Measurements from ENCODE around the gene NACC1. TPM values are rescaled to one million over a fixed set of nuclear protein-coding genes. Genes with fewer than 3 reads are reported as not detected.

NACC1 gene
- total and polyA plus RNA-seq, 2 of the 8 experiments (the other 6 are each of a cell fraction or from before 2014, with no cell fraction given), result 234 to 301 TPM

DNA sequence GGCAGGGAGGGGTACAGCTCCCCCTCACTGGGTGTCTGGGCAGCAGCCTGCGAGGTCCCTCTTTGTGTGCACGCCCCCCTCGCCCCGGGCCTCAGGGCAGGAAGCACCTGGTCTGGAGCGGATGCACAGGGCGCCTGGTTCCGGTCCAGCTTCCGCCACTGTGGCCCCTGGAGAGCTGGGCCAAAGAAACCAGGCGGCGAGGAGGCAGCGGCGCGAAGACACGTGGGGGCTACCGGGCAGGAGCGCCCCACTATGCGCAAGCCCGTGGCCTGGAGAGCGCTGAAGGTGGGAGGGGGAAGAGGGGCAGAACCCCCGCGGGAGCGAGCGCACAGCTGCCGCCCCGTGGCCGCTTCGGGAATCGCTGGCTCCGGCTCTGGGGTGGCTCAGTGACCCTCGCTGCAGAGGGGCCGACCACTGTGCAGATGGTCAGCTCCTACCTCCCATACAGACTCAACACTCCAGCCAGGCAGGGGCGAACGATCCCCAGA lies 13.7 kb upstream of the NACC1 start (continued):
- no peak; a peak in 1 of 3 replicates for TF ChIP-seq POLR2A (IDR thresholded peaks at IDR 0.05; ENCODE audit: control extremely low read depth in 1 of 2, low read depth in 2 of 2, low read length in 2 of 2)
- TF ChIP-seq, protein P1, sequence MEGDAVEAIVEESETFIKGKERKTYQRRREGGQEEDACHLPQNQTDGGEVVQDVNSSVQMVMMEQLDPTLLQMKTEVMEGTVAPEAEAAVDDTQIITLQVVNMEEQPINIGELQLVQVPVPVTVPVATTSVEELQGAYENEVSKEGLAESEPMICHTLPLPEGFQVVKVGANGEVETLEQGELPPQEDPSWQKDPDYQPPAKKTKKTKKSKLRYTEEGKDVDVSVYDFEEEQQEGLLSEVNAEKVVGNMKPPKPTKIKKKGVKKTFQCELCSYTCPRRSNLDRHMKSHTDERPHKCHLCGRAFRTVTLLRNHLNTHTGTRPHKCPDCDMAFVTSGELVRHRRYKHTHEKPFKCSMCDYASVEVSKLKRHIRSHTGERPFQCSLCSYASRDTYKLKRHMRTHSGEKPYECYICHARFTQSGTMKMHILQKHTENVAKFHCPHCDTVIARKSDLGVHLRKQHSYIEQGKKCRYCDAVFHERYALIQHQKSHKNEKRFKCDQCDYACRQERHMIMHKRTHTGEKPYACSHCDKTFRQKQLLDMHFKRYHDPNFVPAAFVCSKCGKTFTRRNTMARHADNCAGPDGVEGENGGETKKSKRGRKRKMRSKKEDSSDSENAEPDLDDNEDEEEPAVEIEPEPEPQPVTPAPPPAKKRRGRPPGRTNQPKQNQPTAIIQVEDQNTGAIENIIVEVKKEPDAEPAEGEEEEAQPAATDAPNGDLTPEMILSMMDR (IDR thresholded peaks at IDR 0.05; ENCODE audit: control extremely low read depth in 1 of 3, insufficient read depth in 1 of 3, low read depth in 1 of 3, low read length in 3 of 3), result peak; percentile 83 to 95 (median 86)

Data from H1 (cell line).